HepG2 (cell line): ENCODE data around the gene PLIN4. TPM values are rescaled to one million over a fixed set of nuclear protein-coding genes. Genes with fewer than 3 reads are reported as not detected.

Source experiments
- HMG20A ChIP-seq: IDR thresholded peaks from 2 replicates; pipeline ENCODE4 v1.6.1; 2016; ENCODE audit warnings: borderline replicate concordance
- HNF4G ChIP-seq, 2 experiments: sonication (generic) in 1 of 2; formaldehyde crosslinking in 1 of 2; IDR thresholded peaks; 2 replicates each; pipeline versions ENCODE4 v1.4.0 to v1.6.1; 2011 to 2020; ENCODE audit warnings: borderline replicate concordance in 2 of 2, low read depth in 2 of 2, mild to moderate bottlenecking in 2 of 2, low read length in 1 of 2, missing genetic modification reagents in 1 of 2, moderate library complexity in 1 of 2
- HNRNPH1 ChIP-seq: fragments of 200-400 bp; formaldehyde crosslinking; optimal IDR thresholded peaks from 2 replicates; pipeline ENCODE3; 2017; ENCODE audit warnings: mild to moderate bottlenecking, low read depth, low read length
- HNRNPUL1 ChIP-seq: fragments of 200-400 bp; formaldehyde crosslinking; IDR thresholded peaks from 2 replicates; pipeline ENCODE4 v1.6.1; 2017; ENCODE audit warnings: low read depth, mild to moderate bottlenecking, low read length, moderate library complexity
- ISL2 ChIP-seq: sonication (generic); formaldehyde crosslinking; IDR thresholded peaks from 2 replicates; pipeline ENCODE4 v1.5.0; 2020; ENCODE audit warnings: missing genetic modification reagents
- KLF6 ChIP-seq: IDR thresholded peaks from 2 replicates; pipeline ENCODE4 v1.8.0; 2016; ENCODE audit warnings: missing biosample characterization, missing genetic modification reagents
- MTF1 ChIP-seq: sonication (generic); formaldehyde crosslinking; IDR thresholded peaks from 2 replicates; pipeline ENCODE4 v1.5.0; 2020; ENCODE audit warnings: missing genetic modification reagents
- RARA ChIP-seq: IDR thresholded peaks from 2 replicates; pipeline ENCODE4 v1.6.1; 2016; ENCODE audit warnings: missing genetic modification reagents, missing compliant biosample characterization
- ZBTB3 ChIP-seq: sonication (generic); formaldehyde crosslinking; IDR thresholded peaks from 2 replicates; pipeline ENCODE4 v1.4.0; 2020; ENCODE audit warnings: low read depth, mild to moderate bottlenecking, moderate library complexity, missing genetic modification reagents, borderline replicate concordance
- ZEB1 ChIP-seq: IDR thresholded peaks from 2 replicates; pipeline ENCODE4 v1.6.1; 2012; ENCODE audit warnings: mild to moderate bottlenecking, low read depth, inconsistent platforms; ENCODE audit not compliant: insufficient replicate concordance
- ZNF136 ChIP-seq: sonication (generic); formaldehyde crosslinking; IDR thresholded peaks from 2 replicates; pipeline ENCODE4 v1.8.1; 2022; ENCODE audit warnings: low read depth, mild to moderate bottlenecking, moderate library complexity, missing genetic modification reagents
- ZNF260 ChIP-seq: sonication (generic); formaldehyde crosslinking; IDR thresholded peaks from 2 replicates; pipeline ENCODE4 v1.4.0; 2020; ENCODE audit warnings: missing genetic modification reagents, low read depth, mild to moderate bottlenecking, borderline replicate concordance
- ZNF558 ChIP-seq: sonication (generic); formaldehyde crosslinking; IDR thresholded peaks from 2 replicates; pipeline ENCODE4 v1.9.0; 2022; ENCODE audit warnings: mild to moderate bottlenecking, missing genetic modification reagents, borderline replicate concordance
- ZNF724P ChIP-seq: sonication (generic); formaldehyde crosslinking; IDR thresholded peaks from 2 replicates; pipeline ENCODE4 v1.8.0; 2022; ENCODE audit warnings: missing genetic modification reagents, borderline replicate concordance
- ZNF776 ChIP-seq: sonication (generic); formaldehyde crosslinking; IDR thresholded peaks from 2 replicates; pipeline ENCODE4 v1.4.0; 2020; ENCODE audit warnings: mild to moderate bottlenecking, missing genetic modification reagents
- polyA plus RNA-seq, 8 experiments: library from polyadenylated mRNA; depleted of rRNA in 3 of 8; stranded (reverse) in 7 of 8; unstranded in 1 of 8; fragments of >200 nt; fragmentation: Illumina TruSeq in 4 of 8; extraction: Trizol in 4 of 8; gene quantifications; 2 replicates each; pipeline versions ENCODE4 v1.2.1 to v1.2.3, GENCODE V29; 2011 to 2016; ENCODE audit warnings: low read depth in 4 of 8, missing spikeins in 1 of 8, mixed read lengths in 1 of 8; ENCODE audit not compliant: insufficient read depth in 1 of 8
- total RNA-seq, 5 experiments: library from RNA; depleted of rRNA; stranded (reverse); fragments of >200 nt; fragmentation: Illumina TruSeq; extraction: Trizol; gene quantifications; 2 replicates each; pipeline ENCODE4 v1.2.3, GENCODE V29; 2016; ENCODE audit warnings: low read depth in 1 of 5
- TF ChIP-seq, protein P1 (sequence below): sonication (generic); formaldehyde crosslinking; IDR thresholded peaks from 2 replicates; pipeline ENCODE4 v1.8.1; 2022; ENCODE audit warnings: low read depth, mild to moderate bottlenecking, missing genetic modification reagents
- TF ChIP-seq, protein P2 (sequence below): sonication (generic); formaldehyde crosslinking; IDR thresholded peaks from 2 replicates; pipeline ENCODE4 v1.8.1; 2022; ENCODE audit warnings: mild to moderate bottlenecking, missing genetic modification reagents
- TF ChIP-seq, protein P3 (sequence below): sonication (generic); formaldehyde crosslinking; IDR thresholded peaks from 2 replicates; pipeline ENCODE4 v1.8.1; 2023; ENCODE audit warnings: mild to moderate bottlenecking, missing genetic modification reagents
- TF ChIP-seq, protein P4 (sequence below): sonication (generic); formaldehyde crosslinking; IDR thresholded peaks from 2 replicates; pipeline ENCODE4 v1.8.1; 2023; ENCODE audit warnings: mild to moderate bottlenecking, missing genetic modification reagents

Gene PLIN4
- total and polyA plus RNA-seq, 2 of the 13 experiments (the other 11 are each of a cell fraction or from before 2014, with no cell fraction given), result 1.1 to 1.3 TPM

DNA sequence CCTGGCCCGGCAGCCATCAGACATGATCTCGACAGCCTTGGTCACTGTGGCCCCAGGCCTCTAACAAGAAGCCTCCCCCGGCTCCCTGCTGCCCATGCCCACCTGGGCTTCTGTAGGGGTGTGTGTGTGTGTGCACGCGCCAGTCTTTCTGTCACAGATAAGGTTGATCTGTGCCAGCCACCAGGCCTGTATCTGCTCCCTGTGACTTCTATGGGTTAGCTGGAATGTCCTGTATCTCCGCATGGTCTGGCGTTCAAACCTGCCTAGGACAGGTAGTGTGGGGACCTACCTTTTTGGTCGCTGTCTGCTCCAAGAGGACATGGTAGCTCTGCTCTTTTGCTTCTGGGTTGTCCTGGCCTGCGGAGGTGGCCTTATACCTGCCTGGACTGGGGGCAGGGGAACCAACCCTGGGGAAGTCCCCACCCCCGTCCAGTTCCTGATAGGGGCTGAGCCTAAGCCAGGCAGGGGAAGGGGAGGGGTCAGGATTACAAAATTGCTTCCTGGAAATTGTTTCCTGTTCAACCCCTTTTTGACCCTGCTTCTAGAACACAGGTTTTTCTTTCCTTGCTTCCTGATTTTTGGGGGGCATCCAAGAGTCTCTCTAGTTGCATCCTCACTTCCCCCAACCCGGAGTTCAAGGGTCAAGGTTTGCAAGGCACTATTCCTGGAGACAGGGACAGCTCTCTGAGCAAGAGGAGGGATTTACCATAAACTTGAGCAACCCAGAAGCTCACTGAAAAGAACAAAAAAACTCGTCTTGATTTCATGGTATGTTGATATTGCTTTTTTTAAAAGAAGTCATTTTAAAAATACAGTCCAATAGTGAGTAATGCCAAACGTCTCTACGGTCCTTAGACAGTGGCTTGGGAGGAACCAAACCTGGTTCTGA is 21.7 kb upstream of the PLIN4 start, which contains the start of gene LRG1 (continued):
- TF ChIP-seq HNRNPUL1 (no peak), ISL2 (CRISPR knock-in tag) (peak; percentile 58; the same call in 1 of the 2 replicates), HNRNPH1 (no peak), ZNF776 (CRISPR knock-in tag) (no peak), HMG20A (no peak), ZNF136 (no peak), ZEB1 (peak; percentile 70), ZNF260 (CRISPR knock-in tag) (no peak), HNF4G (IDR thresholded peaks at IDR 0.05; ENCODE audit: borderline replicate concordance, low read depth, low read length) (peak; percentile 21; the same call in 1 of the 2 replicates), HNF4G (CRISPR knock-in tag; IDR thresholded peaks at IDR 0.05; ENCODE audit: borderline replicate concordance, low read depth) (no peak), MTF1 (CRISPR knock-in tag) (no peak), ZNF558 (CRISPR knock-in tag) (no peak), KLF6 (CRISPR knock-in tag) (peak; percentile 47; the same call in 1 of the 2 replicates), RARA (CRISPR knock-in tag) (peak; percentile 94), ZBTB3 (no peak), ZNF724P (CRISPR knock-in tag) (no peak)
- TF ChIP-seq, protein P1, sequence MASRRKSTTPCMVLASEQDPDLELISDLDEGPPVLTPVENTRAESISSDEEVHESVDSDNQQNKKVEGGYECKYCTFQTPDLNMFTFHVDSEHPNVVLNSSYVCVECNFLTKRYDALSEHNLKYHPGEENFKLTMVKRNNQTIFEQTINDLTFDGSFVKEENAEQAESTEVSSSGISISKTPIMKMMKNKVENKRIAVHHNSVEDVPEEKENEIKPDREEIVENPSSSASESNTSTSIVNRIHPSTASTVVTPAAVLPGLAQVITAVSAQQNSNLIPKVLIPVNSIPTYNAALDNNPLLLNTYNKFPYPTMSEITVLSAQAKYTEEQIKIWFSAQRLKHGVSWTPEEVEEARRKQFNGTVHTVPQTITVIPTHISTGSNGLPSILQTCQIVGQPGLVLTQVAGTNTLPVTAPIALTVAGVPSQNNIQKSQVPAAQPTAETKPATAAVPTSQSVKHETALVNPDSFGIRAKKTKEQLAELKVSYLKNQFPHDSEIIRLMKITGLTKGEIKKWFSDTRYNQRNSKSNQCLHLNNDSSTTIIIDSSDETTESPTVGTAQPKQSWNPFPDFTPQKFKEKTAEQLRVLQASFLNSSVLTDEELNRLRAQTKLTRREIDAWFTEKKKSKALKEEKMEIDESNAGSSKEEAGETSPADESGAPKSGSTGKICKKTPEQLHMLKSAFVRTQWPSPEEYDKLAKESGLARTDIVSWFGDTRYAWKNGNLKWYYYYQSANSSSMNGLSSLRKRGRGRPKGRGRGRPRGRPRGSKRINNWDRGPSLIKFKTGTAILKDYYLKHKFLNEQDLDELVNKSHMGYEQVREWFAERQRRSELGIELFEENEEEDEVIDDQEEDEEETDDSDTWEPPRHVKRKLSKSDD, result no peak
- TF ChIP-seq, protein P2, sequence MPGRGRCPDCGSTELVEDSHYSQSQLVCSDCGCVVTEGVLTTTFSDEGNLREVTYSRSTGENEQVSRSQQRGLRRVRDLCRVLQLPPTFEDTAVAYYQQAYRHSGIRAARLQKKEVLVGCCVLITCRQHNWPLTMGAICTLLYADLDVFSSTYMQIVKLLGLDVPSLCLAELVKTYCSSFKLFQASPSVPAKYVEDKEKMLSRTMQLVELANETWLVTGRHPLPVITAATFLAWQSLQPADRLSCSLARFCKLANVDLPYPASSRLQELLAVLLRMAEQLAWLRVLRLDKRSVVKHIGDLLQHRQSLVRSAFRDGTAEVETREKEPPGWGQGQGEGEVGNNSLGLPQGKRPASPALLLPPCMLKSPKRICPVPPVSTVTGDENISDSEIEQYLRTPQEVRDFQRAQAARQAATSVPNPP (CRISPR knock-in tag), result no peak
- TF ChIP-seq, protein P3, sequence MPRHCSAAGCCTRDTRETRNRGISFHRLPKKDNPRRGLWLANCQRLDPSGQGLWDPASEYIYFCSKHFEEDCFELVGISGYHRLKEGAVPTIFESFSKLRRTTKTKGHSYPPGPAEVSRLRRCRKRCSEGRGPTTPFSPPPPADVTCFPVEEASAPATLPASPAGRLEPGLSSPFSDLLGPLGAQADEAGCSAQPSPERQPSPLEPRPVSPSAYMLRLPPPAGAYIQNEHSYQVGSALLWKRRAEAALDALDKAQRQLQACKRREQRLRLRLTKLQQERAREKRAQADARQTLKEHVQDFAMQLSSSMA (CRISPR knock-in tag), result no peak
- TF ChIP-seq, protein P4, sequence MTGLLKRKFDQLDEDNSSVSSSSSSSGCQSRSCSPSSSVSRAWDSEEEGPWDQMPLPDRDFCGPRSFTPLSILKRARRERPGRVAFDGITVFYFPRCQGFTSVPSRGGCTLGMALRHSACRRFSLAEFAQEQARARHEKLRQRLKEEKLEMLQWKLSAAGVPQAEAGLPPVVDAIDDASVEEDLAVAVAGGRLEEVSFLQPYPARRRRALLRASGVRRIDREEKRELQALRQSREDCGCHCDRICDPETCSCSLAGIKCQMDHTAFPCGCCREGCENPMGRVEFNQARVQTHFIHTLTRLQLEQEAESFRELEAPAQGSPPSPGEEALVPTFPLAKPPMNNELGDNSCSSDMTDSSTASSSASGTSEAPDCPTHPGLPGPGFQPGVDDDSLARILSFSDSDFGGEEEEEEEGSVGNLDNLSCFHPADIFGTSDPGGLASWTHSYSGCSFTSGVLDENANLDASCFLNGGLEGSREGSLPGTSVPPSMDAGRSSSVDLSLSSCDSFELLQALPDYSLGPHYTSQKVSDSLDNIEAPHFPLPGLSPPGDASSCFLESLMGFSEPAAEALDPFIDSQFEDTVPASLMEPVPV (CRISPR knock-in tag), result no peak
